ENCODE results near the gene KCNQ1OT1.

Gene KCNQ1OT1

DNA sequence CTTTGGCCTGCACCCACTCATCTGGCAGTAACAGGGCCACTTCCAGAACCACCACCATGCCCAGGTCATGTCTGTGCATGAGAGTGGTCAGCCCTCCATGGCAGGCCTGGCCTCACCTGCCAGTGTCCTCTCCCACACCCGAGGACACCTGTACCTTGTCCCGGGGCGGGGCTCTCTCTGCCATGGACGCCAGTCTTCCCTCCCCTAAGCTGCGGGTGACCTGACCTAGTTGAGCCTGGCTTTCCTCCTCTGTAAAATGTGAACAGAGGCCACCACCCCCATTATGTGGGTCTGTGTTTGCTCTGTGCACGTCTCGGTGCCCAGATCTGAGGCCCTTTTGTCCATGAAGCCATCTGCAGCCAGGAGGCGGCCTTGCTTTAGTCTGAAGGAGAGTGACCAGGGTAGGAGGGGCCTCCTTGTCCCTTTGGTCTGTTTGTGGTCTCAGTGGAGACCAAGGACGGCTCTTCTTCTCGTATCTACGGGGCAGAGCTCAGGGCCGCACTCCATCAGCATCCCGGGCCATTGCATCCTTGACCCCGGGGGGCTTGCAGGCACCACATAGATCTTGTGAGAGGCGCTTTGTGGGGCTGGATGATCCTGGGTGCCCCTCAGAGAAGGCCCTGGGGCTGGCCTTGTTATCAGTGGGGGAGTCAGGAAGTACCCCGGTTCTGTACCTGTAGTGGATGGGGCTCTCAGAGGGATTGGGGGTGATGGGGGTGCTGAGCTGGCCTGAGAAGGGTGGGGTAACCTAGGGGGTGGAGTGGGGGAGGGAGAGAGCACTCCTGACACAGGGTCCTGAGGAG, 133.4 kb downstream of the KCNQ1OT1 start:
- no peak for DNase-seq

DNA sequence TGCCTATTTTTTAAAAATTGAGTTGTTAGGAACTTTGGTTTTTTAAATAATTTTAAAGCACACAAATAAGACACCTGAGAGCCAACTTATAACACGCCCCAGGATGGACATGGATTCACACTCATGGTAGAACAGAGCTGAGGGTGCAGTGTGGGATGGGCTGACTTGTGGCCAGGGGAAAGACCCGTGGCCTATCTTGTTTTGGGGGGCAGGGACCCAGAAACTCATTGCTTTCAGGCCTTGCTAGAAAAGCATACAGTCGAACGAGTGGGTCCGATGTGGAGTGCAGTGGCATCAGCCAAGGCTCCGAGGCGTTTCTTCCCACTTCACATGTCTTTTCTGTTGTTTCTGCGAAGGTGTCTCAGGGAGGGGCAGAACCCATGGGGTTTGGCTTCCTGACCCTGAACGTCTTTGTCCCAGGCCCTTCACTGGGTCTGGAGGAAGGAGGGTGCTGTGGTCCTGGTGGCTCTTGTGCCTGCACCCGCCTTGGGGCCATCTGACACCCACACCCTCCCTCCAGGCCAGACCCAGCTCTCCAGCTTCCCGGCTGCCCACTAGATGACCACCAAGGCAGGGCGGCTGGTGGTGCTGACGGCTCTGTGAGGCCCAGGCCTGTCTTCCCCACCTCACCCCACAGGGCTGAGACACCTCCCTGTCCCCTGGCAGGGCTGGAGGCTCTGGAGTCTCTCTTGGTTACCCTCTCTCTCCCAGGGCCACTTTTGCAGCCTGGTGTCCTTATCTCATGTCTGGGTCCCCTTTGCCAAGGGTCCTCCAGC, 134.2 kb downstream of the KCNQ1OT1 start:
- DNase-seq = no peak

DNA sequence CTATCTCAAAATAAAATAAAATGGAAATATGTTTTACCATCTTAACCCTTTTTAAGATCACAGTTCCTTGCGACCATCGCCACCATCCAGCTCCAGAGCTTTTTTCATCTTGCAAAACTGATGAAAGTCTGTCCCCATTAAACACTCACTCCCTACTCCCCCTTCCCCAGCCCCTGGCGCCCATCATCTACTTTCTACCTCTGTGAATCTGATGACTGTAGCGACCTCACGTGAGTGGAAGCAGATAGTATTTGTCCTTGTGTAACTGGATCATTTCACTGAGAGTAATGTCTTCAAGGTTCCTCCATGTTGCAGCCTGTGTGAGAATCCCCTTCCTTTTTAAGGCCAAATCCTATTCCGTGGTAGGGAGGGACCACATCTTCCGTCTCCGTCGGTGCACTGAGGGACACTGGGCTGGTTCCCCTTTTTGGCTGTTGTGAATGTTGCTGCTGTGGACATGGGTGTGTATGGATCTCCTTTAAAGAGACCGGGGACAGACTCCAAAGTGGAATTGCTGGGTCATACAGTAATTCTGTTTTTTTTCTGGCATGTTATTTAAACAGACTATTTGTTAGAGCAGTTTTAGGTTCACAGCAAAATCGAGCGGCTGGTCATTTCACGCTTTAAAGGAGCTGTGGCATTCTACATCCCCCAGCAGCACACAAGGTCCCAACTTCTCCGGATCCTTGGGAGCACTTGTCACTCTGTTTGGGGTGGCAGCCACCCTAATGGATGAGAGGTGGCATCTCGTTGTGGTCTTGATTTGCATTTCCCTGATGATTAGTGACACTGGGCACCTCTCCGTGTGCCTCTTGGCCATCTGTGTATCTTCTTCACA, 135.0 kb downstream of the KCNQ1OT1 start:
- no peak for DNase-seq

DNA sequence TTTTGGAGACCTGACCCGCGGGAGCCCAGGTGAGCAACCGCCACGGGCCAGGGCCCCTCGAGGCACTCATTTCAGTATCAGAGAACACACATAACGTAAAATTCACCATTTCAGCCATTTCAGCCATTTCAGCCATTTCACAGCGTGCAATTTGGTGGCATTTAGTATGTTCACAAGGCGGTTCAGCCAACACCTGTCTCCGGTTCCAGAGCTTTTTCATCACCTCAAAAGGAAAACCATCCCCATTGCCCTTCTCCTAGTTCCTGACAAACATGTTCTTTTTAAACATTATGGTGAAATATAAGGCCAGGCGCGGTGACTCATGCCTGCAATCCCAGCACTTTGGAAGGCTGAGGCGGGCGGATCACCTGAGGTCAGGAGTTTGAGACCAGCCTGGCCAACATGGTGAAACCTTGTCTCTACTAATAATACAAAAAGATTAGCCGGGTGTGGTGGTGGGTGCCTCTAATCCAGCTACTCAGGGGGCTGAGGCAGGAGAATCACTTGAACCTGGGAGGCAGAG, 135.7 kb downstream of the KCNQ1OT1 start:
- DNase-seq = no peak

DNA sequence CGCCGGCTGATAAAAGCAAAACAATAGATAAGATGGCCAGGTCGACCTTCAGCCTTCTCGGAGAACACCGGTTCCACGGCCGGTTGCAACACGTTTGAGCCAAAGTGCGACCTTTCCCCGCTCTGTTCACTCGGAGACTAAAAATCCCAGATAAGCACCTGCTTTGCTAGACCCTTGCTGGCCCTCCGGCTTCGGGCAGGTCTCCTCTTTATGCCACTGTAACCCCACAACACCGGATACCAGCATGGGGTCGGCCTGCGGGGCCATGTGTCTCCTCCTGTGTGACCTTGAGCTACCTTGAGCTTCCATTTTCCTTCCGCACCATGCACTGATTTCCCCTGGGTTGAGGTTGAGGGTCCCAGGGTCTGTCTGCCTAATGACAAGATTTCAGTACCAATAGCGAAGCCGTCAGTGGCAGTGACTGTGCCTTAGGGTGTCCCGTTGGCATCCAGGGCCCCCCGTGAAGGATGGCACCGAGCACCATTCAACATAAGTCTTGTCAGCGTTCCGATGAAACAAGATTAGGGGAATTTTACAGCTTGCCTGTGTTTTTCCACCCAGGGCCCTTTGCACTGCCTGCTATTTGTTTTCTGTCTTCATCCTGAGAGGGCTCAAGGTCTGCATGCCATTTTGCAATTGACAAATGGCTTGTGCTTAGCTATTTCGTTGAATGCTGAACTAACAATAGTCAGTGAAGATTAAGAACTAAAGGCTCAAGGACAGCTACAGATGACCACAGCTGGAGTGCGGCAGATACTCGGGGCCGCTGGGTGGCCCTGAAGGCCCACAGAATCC, 136.4 kb downstream of the KCNQ1OT1 start:
- DNase-seq = no peak

DNA sequence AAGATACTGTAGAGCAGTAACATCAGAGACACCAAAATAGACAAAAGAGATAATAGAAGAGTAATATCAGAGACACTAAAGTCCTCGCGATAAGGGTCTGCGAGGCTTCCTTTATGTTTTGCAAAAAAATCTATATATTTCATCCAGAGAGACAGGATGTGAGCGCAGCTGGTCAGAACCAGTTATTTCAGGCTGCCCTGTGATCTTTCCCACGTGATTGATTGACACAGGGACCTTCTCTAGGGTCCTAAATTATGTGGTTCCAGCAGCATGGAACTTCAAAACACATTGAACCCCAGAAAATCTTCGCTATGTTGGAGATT, 136.9 kb downstream of the KCNQ1OT1 start:
- no peak for DNase-seq

DNA sequence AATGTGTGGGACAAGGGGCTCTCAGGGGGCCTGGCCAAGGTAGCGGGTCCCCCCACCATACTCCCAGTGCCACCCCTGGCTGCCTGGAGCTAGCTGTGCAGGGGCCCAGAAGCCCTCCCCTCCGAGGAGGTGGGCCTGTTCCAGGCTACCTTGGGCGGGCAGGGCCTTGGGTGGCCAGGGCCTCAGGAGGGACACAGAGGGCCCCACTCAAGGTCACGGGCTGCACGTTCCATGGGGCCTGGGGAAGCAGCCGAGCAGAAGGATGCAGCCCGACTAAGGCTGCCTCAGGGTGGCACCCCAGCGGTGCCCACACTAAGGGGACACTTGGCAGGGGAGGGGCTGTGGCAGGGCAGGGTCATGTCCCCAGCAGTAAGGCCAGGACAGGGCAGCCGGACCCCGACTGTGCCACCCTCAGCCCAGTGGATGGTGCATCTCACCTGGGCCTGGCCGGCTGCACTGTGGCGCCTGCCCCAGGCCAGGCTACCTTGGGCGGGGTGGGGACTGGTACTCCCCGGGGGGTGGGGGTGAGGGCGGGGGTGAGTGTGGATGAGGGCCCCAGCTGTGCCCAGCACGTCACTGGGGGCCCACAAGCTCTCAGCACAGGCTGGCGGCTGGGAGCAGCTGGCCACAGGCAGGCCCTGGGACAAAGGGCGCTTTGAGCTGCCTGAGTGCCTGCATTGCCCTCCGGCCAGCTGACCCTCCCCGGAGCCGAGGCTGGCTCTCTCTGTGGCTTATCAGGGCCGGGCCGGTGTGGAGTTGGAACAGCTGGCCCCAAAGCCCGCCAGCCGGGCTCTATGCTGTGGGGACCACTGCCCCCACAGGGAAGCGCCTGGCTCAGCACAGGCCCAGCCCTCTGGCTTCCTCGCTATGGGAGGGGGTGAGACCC, 137.9 kb downstream of the KCNQ1OT1 start:
- no peak for DNase-seq

DNA sequence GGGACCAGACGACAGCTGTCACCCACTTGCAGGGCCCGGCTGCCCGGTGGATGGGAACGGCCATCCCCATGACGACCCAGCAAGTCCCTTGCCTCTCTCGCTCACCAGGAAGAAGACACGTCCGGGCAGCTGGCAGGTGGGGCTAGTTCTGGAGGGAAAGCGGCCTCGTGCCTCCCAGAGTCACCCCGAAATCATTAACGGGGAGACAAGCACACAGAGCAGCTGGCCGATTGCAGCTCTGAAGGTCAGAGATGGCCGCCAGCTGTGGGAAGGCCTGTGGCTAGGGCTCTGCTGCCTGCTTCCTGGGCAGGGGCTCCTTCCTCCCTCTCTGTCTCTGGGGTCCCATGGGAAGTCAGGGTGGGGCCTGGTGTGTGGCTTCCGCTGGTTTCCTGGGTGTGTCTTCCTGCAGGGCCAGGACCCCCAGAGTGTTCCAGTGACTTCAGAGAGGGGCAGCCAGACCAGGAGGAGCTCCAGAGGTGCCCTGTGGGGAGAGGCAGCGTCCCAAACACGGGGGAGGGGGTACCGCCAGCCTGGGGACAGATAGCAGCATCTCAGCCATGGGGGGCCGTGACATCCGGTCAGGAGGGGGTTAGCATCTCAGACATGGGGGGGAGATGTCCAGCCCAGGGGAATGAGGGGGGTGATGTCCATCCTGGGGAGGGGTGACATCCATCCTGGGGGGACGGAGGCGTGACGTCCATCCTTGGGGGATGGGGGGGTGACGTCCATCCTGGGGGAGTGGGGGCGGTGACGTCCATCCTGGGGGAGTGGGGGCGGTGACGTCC, 140.1 kb downstream of the KCNQ1OT1 start:
- DNase-seq = no peak

DNA sequence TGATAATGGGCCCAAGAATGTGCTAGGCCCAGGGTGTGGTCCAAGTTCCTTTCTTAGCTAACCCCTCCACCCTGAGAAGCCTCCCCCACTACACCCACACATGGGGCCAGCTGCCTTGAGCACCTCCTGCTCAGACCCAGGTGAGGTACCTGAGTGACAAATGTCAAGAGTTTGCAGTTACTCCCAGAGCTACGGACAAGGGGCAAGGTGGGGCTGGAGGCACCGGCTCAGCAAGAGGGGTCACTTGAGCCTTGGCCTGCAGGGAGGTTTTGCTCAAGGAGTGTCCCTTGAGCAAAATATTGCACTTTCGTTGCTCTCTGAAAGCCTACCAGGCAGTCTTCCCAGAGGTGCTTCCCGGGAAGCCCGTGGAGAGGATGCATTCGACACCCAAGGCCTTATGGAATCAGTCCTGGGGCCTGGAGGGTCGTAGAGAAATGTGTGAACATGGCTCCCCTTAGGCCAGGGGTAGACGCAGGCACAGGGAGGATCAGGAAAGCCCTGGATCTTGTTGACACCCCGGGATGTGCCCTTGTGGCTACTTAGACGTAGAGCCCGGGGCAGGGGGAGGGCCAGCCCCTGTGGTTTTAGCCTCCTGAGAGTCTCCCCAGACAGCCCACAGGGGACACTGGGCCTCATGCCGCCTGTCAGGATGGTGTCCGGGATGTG, 140.8 kb downstream of the KCNQ1OT1 start:
- no peak for DNase-seq

DNA sequence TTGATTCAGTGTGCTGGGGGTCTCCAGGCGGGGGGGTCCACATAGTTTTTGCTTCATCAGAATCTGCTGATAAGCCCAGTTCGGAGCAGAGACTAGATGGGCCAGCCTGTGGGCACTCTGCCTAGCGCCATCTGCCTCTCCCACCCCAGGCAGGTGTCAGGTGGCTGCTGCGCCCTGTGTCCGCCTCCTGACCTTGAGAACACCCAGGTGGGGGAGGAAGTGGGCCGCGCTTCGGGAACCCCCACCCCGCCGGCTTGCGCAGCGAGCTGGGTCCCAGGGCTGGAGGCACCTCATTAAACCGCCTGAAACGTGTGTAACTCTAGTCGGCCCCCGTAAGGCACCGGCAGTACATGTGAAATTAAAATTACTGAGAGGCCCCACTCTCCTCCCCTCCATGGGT, 141.4 kb downstream of the KCNQ1OT1 start:
- no peak for DNase-seq
